Pulmonary artery endothelial cell (primary cell): Measurements from ENCODE around the gene NPIPB13. TPM values are rescaled to one million over a fixed set of nuclear protein-coding genes. Genes with fewer than 3 reads are reported as not detected.
"Not testable (repeated sequence)": the region's sequence is repeated elsewhere in the genome, so short reads cannot be mapped to it uniquely, and the experiment has no call there.

Source experiments
- DNase-seq: peaks from one replicate; pipeline ENCODE4 v3.0.0-alpha.2; 2011; ENCODE audit warnings: low read depth, low spot score
- total RNA-seq: library from RNA; depleted of rRNA; stranded (reverse); fragments of >200 nt; gene quantifications from 2 replicates; pipeline ENCODE4 v1.2.3, GENCODE V29; 2014

Gene NPIPB13
- total RNA-seq, result 0.46 and 1.4 TPM in 2 replicates

DNA sequence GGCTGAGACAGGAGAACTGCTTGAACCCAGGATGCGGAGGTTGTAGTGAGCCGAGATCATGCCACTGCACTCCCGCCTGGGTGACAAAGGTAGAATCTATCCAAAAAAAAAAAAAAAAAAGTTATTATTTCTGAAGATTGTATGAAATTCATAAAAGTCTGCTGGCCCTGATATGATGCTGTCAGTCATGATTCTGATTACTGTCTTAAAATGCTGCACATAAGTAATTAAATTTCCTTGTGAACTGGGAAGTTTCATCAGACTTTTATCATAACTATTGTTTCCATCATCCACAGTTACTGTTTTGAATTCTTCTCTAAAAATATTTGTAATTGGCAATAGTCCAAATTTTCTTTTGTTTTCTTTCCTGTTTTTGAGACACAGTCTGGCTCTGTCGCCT lies at the start of gene NPIPB13:
Gene NPIPB13 (minus strand): TSS at position 101 of the 400 bp plus-strand sequence. CDS start 2,906 bp downstream, outside the sequence.
- DNase-seq, result not testable (repeated sequence)

DNA sequence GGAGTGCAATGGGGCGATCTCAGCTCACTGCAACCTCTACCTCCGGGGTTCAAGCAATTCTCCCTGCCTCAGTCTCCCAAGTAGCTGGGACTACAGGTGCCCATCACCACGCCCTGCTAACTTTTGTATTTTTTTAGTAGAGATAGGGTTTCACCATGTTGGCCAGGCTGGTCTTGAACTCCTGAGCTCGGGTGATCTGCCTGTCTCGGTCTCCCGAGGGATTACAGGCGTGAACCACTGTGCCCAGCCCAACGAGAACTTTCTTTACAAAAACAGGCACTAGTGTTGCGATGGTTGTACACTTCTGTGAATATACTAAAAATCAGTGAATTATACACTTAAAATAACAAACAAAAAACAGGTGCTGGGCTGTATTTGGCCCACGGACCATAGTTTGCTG lies 34.1 kb upstream of the NPIPB13 start:
- not testable (repeated sequence) for DNase-seq

DNA sequence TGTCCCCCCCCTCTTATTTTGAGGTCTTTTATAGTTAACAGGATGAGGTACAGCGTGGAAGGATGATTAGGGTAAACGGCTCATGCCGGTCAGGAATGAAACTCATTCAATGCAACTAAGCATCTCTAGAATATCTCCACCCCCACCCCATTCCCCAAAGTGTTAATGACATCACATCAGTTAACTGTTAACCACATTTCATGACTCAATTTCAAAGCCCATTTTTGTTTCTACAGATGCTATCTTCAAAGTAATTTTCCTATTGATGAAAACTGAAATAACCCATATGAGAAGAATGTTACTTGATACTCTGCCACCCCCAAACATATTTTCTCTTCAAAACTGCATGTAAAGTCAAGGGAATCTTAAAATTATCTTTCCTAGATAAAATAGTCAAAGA lies 30.2 kb upstream of the NPIPB13 start:
- not testable (repeated sequence) for DNase-seq

DNA sequence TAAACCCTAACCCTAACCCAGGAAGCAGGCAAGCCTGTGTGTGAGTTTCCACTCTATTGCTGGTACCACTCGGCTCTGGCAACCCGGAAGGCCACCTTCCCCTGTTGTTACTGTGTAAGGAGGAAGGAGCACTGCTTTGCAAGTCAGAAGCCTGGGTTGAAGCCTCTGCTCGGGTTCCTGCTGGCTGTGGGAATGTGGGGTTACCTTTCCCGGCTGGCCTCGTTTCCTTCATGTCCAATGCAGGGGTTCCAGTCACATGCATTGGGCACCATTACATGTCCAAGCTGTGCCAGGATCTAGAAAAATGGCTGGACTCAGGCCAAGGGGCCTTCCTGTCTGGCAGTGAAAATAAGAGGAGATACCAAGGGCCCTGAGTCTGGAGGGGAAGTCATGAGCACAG lies 31.2 kb downstream of the NPIPB13 start:
- not testable (repeated sequence) for DNase-seq

DNA sequence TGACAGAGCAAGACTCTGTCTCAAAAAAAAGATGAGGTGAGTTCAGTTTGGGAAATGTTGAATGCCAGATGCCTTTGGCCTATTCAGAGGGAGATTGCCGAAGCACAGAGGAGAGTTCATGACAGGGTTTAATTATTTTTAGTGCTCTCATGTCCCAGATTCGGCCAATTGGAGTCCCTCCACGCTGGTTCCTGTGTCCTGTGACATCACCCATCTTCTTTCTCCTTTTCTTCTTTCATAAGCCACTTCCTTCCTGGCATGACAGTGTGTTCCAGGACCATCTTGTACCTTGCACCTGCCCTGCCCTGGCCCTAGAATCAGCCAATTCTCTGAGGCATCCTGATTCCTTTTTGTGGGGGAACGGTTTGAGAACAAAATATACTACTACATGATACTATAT lies 36.9 kb downstream of the NPIPB13 start:
- not testable (repeated sequence) for DNase-seq

DNA sequence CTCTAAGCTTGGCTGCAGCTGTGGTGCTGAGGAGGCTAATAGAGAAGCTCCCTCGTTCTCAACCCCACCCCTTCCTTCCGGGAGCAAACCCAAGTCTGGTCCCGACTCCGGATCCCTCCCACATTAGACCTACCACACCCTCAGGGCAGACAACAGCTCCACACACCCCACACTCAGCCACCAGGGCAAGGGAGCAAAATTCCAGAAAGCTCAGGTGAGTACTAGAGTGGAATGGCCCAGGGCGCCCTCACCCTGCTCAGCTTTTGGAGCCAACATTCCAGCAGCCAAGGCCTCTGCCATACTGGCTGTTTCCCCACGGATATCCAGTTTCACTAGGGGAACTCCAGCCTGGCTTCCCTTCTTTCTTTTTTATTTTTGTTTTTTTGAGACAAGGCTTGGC lies 39.2 kb downstream of the NPIPB13 start:
- not testable (repeated sequence) for DNase-seq

DNA sequence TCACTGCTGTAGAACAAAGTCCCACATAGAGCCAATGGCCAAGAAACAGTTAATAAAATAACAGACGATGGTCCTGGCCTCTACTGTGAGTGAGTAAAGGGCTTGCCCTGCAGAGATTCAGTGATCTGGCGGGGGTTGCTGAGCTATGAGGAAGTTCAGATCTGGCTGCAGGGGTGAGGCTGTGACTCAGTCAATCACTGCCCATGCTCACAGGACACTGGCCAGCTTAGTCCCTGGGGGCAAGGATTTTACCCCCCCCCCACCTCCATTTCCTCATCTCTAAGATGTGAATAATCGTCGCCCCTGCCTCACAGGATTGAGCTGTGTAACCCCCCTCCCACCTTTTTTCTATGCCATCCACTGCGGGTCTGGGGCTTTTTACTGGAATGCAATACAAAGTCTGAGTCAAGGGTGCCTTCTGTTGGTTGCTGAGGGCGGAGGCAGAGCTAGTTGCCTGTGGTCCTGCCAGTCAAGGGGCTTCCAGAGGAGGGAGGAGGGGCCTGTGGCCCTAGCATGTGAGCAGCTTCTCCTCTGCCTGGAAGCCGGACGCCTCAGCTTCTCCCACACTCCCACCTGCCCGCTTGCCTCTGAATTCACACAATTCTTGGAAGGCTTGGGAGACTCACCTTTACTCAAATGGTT lies 41.1 kb downstream of the NPIPB13 start:
- DNase-seq, result not testable (repeated sequence)

DNA sequence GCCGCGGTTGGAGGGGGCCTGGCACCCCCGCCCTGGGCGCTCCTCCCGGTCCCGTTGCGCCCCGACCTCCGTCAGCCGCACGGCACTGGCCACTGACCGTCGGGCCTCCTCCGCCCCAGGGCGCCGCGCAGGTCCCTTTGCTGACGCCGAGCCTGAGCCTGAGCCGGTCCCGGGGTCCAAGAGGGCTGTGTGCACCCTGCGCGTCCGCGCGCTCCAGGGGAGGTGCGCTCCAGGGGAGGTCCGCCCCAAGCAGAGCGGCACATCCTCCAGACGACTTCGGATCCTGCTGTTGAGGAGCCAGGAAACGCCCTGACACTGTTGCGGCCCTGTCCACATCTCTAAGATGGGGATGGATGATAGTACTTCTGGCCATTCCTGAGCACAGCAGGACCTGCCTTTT lies 42.0 kb downstream of the NPIPB13 start:
- DNase-seq, result not testable (repeated sequence)

DNA sequence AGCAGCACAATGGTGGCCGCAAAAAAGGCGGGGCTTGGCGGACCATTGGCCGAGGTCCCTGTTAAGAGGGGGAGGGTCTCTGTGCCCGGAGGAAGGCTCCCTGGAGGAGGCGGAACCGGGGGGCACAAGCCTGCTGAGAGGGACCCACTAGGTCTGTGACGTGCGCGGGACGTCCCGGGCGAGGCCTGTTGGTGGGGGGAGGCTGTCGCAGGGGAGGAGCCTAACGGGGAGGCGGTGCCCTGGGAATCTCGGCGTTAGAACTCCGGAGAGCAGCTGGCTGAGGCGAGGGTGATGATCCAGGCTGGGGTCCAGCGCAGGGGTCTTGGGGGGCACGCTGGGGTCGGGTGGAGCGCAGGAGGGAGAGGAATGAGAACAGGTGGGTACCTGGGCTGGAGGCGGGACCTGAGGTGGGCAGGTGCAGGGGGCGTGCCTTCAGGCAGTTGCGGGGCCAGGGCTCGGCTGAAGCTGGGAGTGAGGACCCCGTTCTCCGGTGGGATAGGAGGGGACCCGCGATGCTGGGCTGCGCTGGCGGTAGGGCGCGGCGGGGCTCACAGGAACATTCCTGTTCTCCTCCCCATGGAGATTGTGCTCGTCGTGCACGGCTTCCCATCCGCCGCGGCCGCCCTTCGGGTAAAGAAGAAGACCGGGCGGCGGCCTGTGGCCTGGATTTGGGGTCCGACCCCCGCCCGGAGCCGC lies 42.6 kb downstream of the NPIPB13 start:
- not testable (repeated sequence) for DNase-seq

DNA sequence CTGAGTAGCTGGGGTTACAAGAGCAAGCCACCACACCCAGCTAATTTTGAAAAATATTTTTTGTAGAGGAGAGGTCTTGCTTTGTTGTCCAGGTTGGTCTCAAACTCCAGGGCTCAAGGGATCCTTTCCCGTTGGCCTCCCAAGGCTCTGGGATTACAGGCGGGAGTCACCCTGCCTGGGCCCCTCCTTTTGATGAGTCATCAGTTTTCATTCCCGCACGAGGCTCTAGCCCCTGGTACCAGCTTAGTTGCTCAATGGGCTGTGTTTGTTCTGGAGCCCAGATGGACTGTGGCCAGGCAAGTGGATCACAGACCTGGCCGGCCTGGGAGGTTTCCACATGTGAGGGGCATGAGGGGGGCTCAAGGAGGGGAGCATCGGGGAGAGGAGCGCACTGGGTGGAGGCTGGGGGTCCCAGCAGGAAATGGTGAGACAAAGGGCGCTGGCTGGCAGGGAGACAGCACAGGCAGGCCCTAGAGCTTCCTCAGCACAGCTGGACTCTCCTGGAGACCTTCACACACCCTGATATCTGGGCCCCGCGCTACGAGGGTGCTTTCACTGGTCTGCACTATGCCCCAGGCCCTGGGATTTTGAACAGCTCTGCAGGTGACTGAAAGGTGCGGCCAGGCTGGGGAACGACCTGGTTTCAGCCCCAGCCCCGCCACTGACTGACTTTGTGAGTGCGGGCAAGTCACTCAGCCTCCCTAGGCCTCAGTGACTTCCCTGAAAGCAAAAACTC lies 48.5 kb downstream of the NPIPB13 start:
- not testable (repeated sequence) for DNase-seq

DNA sequence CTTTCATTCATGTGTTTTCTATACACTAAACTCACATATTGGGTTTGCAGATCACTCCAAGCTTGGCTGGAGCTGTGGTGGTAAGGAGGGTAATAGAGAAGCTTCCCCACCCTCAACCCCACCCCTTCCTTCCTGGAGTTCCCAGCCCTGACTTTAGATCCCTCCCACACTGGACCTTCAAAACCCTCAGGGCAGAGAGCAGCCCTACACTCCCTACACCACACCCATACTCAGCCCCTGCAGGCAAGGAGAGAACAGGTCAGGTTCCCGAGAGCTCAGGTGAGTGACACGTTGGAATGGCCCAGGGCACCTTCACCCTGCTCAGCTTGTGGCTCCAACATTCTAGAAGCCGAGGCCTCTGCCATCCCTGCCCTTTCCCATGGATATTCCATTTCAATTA lies 49.2 kb downstream of the NPIPB13 start, which contains the start of gene SULT1A3:
Gene SULT1A3 (plus strand): TSS at position 207 of the 400 bp plus-strand sequence. CDS start 1,474 bp downstream, outside the sequence.
- DNase-seq, result not testable (repeated sequence)

Other genes starting within 250 kb of the NPIPB13 start
- 0.26 and 0.49 TPM in 2 replicates for gene DOC2A, start 237.5 kb downstream of the NPIPB13 start, total RNA-seq
- not detected in 2 replicates for gene C16orf92, start 225.3 kb downstream of the NPIPB13 start, total RNA-seq
- 0.11 and 0.13 TPM in 2 replicates for gene TLCD3B, start 217.2 kb downstream of the NPIPB13 start, total RNA-seq
- gene ALDOA, start 182.7 kb downstream of the NPIPB13 start, total RNA-seq, result 501 and 602 TPM in 2 replicates
- gene PPP4C, start 172.5 kb downstream of the NPIPB13 start, total RNA-seq, result 271 and 311 TPM in 2 replicates
- gene TBX6, start 156.6 kb downstream of the NPIPB13 start, total RNA-seq, result 0.07 and 0.18 TPM in 2 replicates
- gene YPEL3, start 152.3 kb downstream of the NPIPB13 start, total RNA-seq, result 6.1 and 12.2 TPM in 2 replicates
- gene GDPD3, start 134.9 kb downstream of the NPIPB13 start, total RNA-seq, result 0.53 and 0.81 TPM in 2 replicates
- 36.6 and 43.7 TPM in 2 replicates for gene MAPK3, start 125.3 kb downstream of the NPIPB13 start, total RNA-seq
- 1.8 and 2.0 TPM in 2 replicates for gene CORO1A, start 64.9 kb downstream of the NPIPB13 start, total RNA-seq
- gene BOLA2B, start 54.8 kb downstream of the NPIPB13 start, total RNA-seq, result 19.9 and 25.6 TPM in 2 replicates
- 30.5 and 55.9 TPM in 2 replicates for gene SLX1A, start 54.6 kb downstream of the NPIPB13 start, total RNA-seq
- 1.6 and 2.5 TPM in 2 replicates for gene SULT1A3, start 49.2 kb downstream of the NPIPB13 start, total RNA-seq
- gene CD2BP2, start 106.8 kb upstream of the NPIPB13 start, total RNA-seq, result 34.6 and 43.3 TPM in 2 replicates
- gene TBC1D10B, start 122.0 kb upstream of the NPIPB13 start, total RNA-seq, result 32.2 and 43.0 TPM in 2 replicates
- not detected in 2 replicates for gene MYL11, start 126.3 kb upstream of the NPIPB13 start, total RNA-seq
- 0.13 TPM in 1 of 2 replicates, not detected in the other for gene SEPTIN1, start 134.1 kb upstream of the NPIPB13 start, total RNA-seq
- 13.6 and 15.6 TPM in 2 replicates for gene ZNF48, start 146.9 kb upstream of the NPIPB13 start, total RNA-seq
- 7.9 and 8.4 TPM in 2 replicates for gene ZNF771, start 159.1 kb upstream of the NPIPB13 start, total RNA-seq
- gene DCTPP1, start 181.6 kb upstream of the NPIPB13 start, total RNA-seq, result 37.5 and 38.2 TPM in 2 replicates
- gene SEPHS2, start 197.4 kb upstream of the NPIPB13 start, total RNA-seq, result 16.6 and 18.3 TPM in 2 replicates
- under 0.01 TPM in 1 of 2 replicates, not detected in the other for gene ITGAL, start 224.3 kb upstream of the NPIPB13 start, total RNA-seq